ENCODE data around the gene NETO2. TPM values are rescaled to one million over a fixed set of nuclear protein-coding genes. Genes with fewer than 3 reads are reported as not detected.

NETO2 gene
- total and polyA plus RNA-seq, 10 of the 15 experiments (the other 5 are each of a cell fraction or from before 2014, with no cell fraction given) = 8.5 to 53.1 (median 27.0) TPM

- 0 out of 2 replicates have a peak, but pooled peaks have one; percentile 31 for TF ChIP-seq NBN (IDR thresholded peaks at IDR 0.05)
- no peak for TF ChIP-seq ZBED1 (IDR thresholded peaks at IDR 0.05; ENCODE audit: borderline replicate concordance)
- TF ChIP-seq GABPA (IDR thresholded peaks at IDR 0.05; ENCODE audit: low read depth) = no peak
- TF ChIP-seq RUNX3 (IDR thresholded peaks at IDR 0.05; ENCODE audit: low read length) = no peak
- peak; percentile 59; the same call in 1 of the 2 replicates for TF ChIP-seq DPF2 (IDR thresholded peaks at IDR 0.05)
- peak; percentile 35 for TF ChIP-seq KLF5 (IDR thresholded peaks at IDR 0.05; ENCODE audit: partially characterized antibody)
- no peak for TF ChIP-seq CHD2 (IDR thresholded peaks at IDR 0.05; ENCODE audit: borderline replicate concordance, low read depth, low read length)
- no peak for TF ChIP-seq IKZF2 (IDR thresholded peaks at IDR 0.05)
- no peak for TF ChIP-seq CEBPB (IDR thresholded peaks at IDR 0.05; ENCODE audit: borderline replicate concordance in 1 of 2, low read depth in 2 of 2, low read length in 2 of 2)
- TF ChIP-seq WRNIP1 (IDR thresholded peaks at IDR 0.05; ENCODE audit: borderline replicate concordance, low read depth, low read length) = no peak
- TF ChIP-seq CHD4 (IDR thresholded peaks at IDR 0.05) = no peak
- TF ChIP-seq ZNF24 (IDR thresholded peaks at IDR 0.05) = 0 out of 2 replicates have a peak, but pooled peaks have one; percentile 24
- TF ChIP-seq HDAC6 (IDR thresholded peaks at IDR 0.05; ENCODE audit: unreplicated experiment) = no peak
- TF ChIP-seq CREM (IDR thresholded peaks at IDR 0.05; ENCODE audit: low read depth) = peak; percentile 13; the same call in 1 of the 2 replicates
- TF ChIP-seq SUPT20H (IDR thresholded peaks at IDR 0.05; ENCODE audit: borderline replicate concordance, control insufficient read depth, low read depth, low read length) = no peak
- no peak for TF ChIP-seq ZZZ3 (IDR thresholded peaks at IDR 0.05; ENCODE audit: control insufficient read depth, insufficient read length, low read depth)
- no peak for TF ChIP-seq SPI1 (IDR thresholded peaks at IDR 0.05; ENCODE audit: borderline replicate concordance, insufficient read depth, low read depth, low read length)
- TF ChIP-seq, protein P1, sequence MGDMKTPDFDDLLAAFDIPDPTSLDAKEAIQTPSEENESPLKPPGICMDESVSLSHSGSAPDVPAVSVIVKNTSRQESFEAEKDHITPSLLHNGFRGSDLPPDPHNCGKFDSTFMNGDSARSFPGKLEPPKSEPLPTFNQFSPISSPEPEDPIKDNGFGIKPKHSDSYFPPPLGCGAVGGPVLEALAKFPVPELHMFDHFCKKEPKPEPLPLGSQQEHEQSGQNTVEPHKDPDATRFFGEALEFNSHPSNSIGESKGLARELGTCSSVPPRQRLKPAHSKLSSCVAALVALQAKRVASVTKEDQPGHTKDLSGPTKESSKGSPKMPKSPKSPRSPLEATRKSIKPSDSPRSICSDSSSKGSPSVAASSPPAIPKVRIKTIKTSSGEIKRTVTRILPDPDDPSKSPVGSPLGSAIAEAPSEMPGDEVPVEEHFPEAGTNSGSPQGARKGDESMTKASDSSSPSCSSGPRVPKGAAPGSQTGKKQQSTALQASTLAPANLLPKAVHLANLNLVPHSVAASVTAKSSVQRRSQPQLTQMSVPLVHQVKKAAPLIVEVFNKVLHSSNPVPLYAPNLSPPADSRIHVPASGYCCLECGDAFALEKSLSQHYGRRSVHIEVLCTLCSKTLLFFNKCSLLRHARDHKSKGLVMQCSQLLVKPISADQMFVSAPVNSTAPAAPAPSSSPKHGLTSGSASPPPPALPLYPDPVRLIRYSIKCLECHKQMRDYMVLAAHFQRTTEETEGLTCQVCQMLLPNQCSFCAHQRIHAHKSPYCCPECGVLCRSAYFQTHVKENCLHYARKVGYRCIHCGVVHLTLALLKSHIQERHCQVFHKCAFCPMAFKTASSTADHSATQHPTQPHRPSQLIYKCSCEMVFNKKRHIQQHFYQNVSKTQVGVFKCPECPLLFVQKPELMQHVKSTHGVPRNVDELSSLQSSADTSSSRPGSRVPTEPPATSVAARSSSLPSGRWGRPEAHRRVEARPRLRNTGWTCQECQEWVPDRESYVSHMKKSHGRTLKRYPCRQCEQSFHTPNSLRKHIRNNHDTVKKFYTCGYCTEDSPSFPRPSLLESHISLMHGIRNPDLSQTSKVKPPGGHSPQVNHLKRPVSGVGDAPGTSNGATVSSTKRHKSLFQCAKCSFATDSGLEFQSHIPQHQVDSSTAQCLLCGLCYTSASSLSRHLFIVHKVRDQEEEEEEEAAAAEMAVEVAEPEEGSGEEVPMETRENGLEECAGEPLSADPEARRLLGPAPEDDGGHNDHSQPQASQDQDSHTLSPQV (IDR thresholded peaks at IDR 0.05) = 0 out of 2 replicates have a peak, but pooled peaks have one; percentile 1
- TF ChIP-seq YY1 (IDR thresholded peaks at IDR 0.05; ENCODE audit: low read depth, low read length) = no peak
- no peak for TF ChIP-seq TAF1 (IDR thresholded peaks at IDR 0.05; ENCODE audit: borderline replicate concordance, low read depth, low read length)
- TF ChIP-seq, protein P2, sequence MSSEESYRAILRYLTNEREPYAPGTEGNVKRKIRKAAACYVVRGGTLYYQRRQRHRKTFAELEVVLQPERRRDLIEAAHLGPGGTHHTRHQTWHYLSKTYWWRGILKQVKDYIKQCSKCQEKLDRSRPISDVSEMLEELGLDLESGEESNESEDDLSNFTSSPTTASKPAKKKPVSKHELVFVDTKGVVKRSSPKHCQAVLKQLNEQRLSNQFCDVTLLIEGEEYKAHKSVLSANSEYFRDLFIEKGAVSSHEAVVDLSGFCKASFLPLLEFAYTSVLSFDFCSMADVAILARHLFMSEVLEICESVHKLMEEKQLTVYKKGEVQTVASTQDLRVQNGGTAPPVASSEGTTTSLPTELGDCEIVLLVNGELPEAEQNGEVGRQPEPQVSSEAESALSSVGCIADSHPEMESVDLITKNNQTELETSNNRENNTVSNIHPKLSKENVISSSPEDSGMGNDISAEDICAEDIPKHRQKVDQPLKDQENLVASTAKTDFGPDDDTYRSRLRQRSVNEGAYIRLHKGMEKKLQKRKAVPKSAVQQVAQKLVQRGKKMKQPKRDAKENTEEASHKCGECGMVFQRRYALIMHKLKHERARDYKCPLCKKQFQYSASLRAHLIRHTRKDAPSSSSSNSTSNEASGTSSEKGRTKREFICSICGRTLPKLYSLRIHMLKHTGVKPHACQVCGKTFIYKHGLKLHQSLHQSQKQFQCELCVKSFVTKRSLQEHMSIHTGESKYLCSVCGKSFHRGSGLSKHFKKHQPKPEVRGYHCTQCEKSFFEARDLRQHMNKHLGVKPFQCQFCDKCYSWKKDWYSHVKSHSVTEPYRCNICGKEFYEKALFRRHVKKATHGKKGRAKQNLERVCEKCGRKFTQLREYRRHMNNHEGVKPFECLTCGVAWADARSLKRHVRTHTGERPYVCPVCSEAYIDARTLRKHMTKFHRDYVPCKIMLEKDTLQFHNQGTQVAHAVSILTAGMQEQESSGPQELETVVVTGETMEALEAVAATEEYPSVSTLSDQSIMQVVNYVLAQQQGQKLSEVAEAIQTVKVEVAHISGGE (CRISPR knock-in tag; IDR thresholded peaks at IDR 0.05) = no peak
- TF ChIP-seq CBX3 (IDR thresholded peaks at IDR 0.05; ENCODE audit: borderline replicate concordance, low read depth) = no peak
- no peak for TF ChIP-seq ATF7 (IDR thresholded peaks at IDR 0.05; ENCODE audit: low read depth)
Observed at GRCh38 chr16:47143677-47144558, at the start of gene NETO2 (continued).

Data from GM12878 (cell line).